Epithelial cell of proximal tubule (primary cell): ENCODE measurements around the gene CCSER1. TPM values are rescaled to one million over a fixed set of nuclear protein-coding genes. Genes with fewer than 3 reads are reported as not detected.
"Not testable (repeated sequence)": the region's sequence is repeated elsewhere in the genome, so short reads cannot be mapped to it uniquely, and the experiment has no call there.

ENCODE experiments used
- DNase-seq: peaks from one replicate; pipeline ENCODE4 v3.0.0-alpha.2; 2011; ENCODE audit warnings: low read depth
- H3K4me3 ChIP-seq: 2 replicates; pipeline ENCODE4 v1.5.1; 2011; ENCODE audit warnings: low read depth, mild to moderate bottlenecking, low read length
- total RNA-seq: library from RNA; depleted of rRNA; stranded (reverse); fragments of >200 nt; gene quantifications from 2 replicates; pipeline ENCODE4 v1.2.3, GENCODE V29; 2015
- TF ChIP-seq, protein P1 (sequence below): conservative IDR thresholded peaks from 2 replicates; pipeline ENCODE4 v1.5.1; 2012; ENCODE audit warnings: low read depth, mild to moderate bottlenecking, low read length

Gene CCSER1
- total RNA-seq, 1 donor from 2014 or later: not detected

DNA sequence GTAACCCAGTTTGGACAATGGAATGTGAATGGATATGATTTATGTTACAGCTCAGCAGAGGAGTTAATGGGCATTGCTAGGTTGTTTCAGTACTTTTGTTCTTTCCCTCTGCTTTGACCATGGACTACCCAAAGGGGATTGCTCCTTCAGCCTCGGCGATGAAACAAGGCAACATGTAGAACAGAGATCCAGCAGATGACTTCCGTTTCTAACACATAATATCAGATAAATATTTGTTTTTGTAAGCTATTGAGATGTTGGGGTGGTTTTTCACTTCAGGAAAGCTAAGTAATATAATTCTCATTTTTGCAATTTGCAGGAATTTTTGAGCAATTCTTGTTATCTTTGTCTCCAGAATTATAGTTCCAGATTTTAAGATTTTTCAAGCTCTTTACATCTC is 1241.9 kb downstream of the CCSER1 start:
- H3K4me3 ChIP-seq: no peak overlapping the region
- TF ChIP-seq, protein P1, sequence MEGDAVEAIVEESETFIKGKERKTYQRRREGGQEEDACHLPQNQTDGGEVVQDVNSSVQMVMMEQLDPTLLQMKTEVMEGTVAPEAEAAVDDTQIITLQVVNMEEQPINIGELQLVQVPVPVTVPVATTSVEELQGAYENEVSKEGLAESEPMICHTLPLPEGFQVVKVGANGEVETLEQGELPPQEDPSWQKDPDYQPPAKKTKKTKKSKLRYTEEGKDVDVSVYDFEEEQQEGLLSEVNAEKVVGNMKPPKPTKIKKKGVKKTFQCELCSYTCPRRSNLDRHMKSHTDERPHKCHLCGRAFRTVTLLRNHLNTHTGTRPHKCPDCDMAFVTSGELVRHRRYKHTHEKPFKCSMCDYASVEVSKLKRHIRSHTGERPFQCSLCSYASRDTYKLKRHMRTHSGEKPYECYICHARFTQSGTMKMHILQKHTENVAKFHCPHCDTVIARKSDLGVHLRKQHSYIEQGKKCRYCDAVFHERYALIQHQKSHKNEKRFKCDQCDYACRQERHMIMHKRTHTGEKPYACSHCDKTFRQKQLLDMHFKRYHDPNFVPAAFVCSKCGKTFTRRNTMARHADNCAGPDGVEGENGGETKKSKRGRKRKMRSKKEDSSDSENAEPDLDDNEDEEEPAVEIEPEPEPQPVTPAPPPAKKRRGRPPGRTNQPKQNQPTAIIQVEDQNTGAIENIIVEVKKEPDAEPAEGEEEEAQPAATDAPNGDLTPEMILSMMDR: no peak
- no peak for DNase-seq

DNA sequence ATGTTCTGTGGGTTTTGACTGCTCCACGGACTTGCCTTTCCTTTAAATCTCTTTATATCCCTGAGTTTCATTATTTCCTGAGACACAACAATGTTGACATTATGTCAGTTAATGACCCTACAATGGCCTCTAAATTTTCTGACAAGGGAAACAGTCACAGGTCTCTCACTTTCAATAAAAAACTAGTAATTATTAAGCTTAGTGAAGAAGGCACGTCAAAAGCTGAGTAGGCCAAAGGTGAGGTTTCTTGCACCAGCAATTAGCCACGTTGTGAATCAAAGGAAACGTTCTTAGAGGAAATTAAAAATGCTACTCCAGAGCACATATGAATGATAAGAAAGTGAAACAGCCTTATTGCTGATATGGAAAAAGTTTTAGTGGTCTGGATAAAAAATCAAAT is 1246.4 kb downstream of the CCSER1 start:
- no peak for DNase-seq
- H3K4me3 ChIP-seq: no peak overlapping the region
- TF ChIP-seq, protein P1: no peak

DNA sequence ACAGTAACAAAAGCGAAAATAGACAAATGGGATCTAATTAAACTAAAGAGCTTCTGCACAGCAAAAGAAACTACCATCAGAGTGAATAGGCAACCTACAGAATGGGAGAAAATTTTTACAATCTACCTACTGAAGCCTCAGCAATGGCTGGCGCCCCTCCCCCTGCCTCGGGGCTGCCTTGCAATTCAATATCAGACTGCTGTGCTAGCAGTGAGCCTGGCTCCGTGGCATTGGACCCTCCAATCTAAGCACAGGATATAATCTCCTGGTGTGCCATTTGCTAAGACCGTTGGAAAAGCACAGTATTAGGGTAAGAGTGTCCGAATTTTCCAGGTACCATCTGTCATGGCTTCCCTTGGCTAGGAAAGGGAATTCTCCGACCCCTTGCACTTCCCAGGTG is 1278.2 kb downstream of the CCSER1 start:
- H3K4me3 ChIP-seq, DNase-seq: not testable (repeated sequence)

DNA sequence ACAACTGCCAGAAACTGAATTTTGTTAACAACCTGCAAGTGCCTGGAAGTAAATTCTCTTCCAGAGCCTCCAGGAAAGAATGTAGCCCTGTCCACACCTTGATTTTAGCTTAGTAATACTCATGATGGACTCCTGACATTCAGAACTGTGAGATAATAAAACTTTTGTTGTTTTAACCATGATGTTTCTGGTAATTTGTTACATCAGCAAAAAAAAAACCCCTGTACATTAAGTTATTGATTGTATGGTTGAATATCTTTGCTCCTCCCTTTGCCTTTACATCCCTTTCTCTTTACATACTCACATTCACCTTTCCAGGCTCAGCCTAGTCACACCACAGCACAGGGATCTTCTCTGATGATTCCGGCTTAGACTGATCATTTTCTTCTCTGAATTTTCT is 1294.8 kb downstream of the CCSER1 start:
- TF ChIP-seq, protein P1: no peak
- no peak overlapping the region for H3K4me3 ChIP-seq
- no peak for DNase-seq

DNA sequence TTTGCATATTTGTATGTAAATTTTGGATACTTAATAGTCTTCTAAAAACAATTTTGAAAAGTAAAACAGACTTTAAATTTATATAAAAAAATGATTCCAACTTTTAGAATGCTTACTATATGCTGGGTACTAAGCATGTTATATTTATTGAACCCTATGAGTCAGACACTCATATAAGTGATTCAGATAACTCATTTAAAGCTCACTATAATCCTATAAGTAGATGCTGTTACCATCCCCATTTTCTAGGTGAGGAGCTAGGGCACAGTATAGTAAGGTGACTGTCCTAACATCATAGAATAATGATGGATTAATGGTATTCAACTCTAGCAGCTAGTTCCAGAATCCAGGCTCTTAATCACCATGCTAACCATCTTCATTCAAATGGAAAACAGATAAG is 1299.5 kb downstream of the CCSER1 start:
- TF ChIP-seq, protein P1: no peak

DNA sequence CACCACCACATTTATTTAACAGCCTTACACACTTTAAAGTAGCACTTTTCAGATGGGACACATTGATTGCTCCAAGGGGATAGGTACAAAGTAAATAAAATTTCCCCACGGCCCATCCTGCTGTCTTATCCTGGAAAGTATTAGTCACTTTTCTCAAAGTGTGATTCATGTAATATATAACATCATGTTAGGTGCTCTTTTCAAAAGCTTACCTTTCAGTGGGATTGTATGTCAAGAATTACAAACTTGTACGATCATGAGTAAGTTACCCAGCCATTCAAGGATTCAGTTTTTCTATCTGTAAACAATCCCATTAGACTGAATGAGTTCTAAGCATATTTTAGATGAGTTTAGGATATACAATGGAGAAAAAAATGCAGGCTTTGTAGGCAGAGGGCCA is 1300.0 kb downstream of the CCSER1 start:
- no peak for DNase-seq
- H3K4me3 ChIP-seq: no peak overlapping the region
- TF ChIP-seq, protein P1: no peak

More for the DNA sequence above, 1299.5 kb downstream of the CCSER1 start:
- no peak for DNase-seq
- no peak overlapping the region for H3K4me3 ChIP-seq

DNA sequence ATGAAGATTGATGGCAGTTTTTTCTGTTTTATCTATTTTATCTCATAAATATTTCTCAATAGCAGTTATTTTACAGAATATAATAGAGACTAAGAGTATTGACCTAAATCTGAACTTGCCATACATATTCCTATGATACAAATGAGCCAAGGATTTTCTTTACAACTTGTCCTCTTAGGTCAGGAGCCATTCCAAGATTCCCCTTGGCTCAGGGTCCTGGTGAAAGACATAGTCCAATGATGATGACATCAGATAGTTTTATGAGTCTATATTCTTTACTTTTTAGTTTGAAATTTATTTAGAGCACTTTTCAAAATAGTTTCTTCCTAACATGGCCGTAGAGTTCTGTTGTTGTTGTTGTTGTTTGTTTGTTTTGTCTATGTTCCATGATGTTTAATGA is 1307.4 kb downstream of the CCSER1 start:
- no peak for DNase-seq
- TF ChIP-seq, protein P1: no peak
- H3K4me3 ChIP-seq: no peak overlapping the region

DNA sequence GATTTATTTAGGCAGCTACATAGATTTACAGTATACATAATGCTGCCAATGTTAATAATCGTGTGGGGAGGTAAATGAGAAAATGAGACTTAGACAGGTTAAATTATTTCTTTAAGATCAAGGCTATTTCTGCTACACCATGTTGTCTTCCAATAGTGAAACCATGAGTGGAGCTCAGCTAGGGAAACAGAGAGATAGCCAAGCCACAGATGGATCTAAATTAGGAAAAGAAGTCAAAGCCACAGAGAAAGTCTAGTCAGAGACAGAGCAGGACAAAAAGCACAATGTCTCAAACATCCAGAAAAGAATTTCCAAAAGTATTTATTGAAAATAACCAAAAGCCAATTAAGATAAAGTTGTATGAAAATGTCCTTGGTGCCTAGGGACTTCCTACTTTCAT is 1309.4 kb downstream of the CCSER1 start:
- TF ChIP-seq, protein P1: no peak
- DNase-seq: no peak

More for the DNA sequence above, 1309.4 kb downstream of the CCSER1 start:
- no peak overlapping the region for H3K4me3 ChIP-seq
